OCI-LY7 (cell line): ENCODE measurements around the gene LAMTOR4. TPM values are rescaled to one million over a fixed set of nuclear protein-coding genes. Genes with fewer than 3 reads are reported as not detected.

Experiments used
- BruUV-seq: library from RNA; stranded (reverse); fragments of 400-500 nt; replicated peaks from 2 replicates; lab custom pipeline; 2021; lab: Mats Ljungman, UMichigan
- CTCF ChIA-PET: fragments of 300-600 bp; sonication (Branson Sonifier 250); formaldehyde crosslinking; loops from one replicate; lab custom pipeline; 2022; ENCODE audit warnings: antibody characterized with exemption; ENCODE audit not compliant: unreplicated experiment; lab: Charles Lee
- POLR2A ChIA-PET: fragments of 300-600 bp; sonication (Branson Sonifier 250); formaldehyde crosslinking; loops from one replicate; lab custom pipeline; 2022; ENCODE audit warnings: antibody characterized with exemption; lab: Charles Lee
- DNase-seq: peaks from one replicate; pipeline ENCODE4 v3.0.0-alpha.2; 2015; ENCODE audit warnings: low spot score
- H2AFZ ChIP-seq: fragments of 200-600 bp; sonication (generic), shearing (Covaris generic); 2 replicates; pipeline ENCODE4 v1.6.1; 2014; ENCODE audit warnings: mild to moderate bottlenecking, antibody characterized with exemption, low read length, moderate library complexity
- H3K27ac ChIP-seq: fragments of 200-600 bp; sonication (generic); 2 replicates; pipeline ENCODE4 v1.5.1; 2014; ENCODE audit warnings: mixed run types, low read depth, mild to moderate bottlenecking, moderate library complexity, low read length, inconsistent platforms; ENCODE audit not compliant: poor library complexity, severe bottlenecking
- H3K36me3 ChIP-seq: fragments of 200-600 bp; sonication (generic); 2 replicates; pipeline ENCODE4 v1.6.1; 2014; ENCODE audit warnings: mild to moderate bottlenecking, antibody characterized with exemption, low read length, moderate library complexity, mixed read lengths; ENCODE audit not compliant: insufficient read depth
- H3K4me1 ChIP-seq: fragments of 200-600 bp; sonication (generic); 2 replicates; pipeline ENCODE4 v1.5.1; 2014; ENCODE audit warnings: mild to moderate bottlenecking, low read length; ENCODE audit not compliant: insufficient read depth, poor library complexity, severe bottlenecking
- H3K4me2 ChIP-seq: fragments of 200-600 bp; sonication (generic); 2 replicates; pipeline ENCODE4 v1.6.1; 2014; ENCODE audit warnings: mild to moderate bottlenecking, low read length
- H3K4me3 ChIP-seq: fragments of 200-600 bp; sonication (generic); 2 replicates; pipeline ENCODE4 v1.5.1; 2014; ENCODE audit warnings: mild to moderate bottlenecking, low read depth, low read length; ENCODE audit not compliant: poor library complexity, severe bottlenecking
- H3K79me2 ChIP-seq: fragments of 200-600 bp; sonication (generic); 2 replicates; pipeline ENCODE4 v1.6.1; 2016; ENCODE audit warnings: low read depth, mild to moderate bottlenecking, low read length, moderate library complexity, mixed read lengths; ENCODE audit not compliant: insufficient read depth
- H3K9me2 ChIP-seq: fragments of 200-600 bp; sonication (generic); 2 replicates; pipeline ENCODE4 v1.6.1; 2016; ENCODE audit warnings: mild to moderate bottlenecking, low read length, mixed read lengths; ENCODE audit not compliant: insufficient read depth
- H3K9me3 ChIP-seq: fragments of 200-600 bp; sonication (generic); 2 replicates; pipeline ENCODE4 v1.6.1; 2014; ENCODE audit warnings: mild to moderate bottlenecking, mixed run types, low read length, mixed read lengths
- H4K20me1 ChIP-seq: fragments of 200-600 bp; sonication (generic); 2 replicates; pipeline ENCODE4 v1.6.1; 2014; ENCODE audit warnings: mild to moderate bottlenecking, antibody characterized with exemption, low read length, moderate library complexity, mixed read lengths; ENCODE audit not compliant: insufficient read depth
- CTCF ChIP-seq: fragments of 200-600 bp; sonication (generic); conservative IDR thresholded peaks from 2 replicates; pipeline ENCODE4 v1.5.1; 2014; ENCODE audit warnings: mild to moderate bottlenecking, antibody characterized with exemption, low read length, moderate library complexity, mixed read lengths
- EZH2phosphoT487 ChIP-seq: fragments of 200-600 bp; sonication (generic); IDR thresholded peaks from 2 replicates; pipeline ENCODE4 v1.6.1; 2018; ENCODE audit warnings: low read depth, borderline replicate concordance, mild to moderate bottlenecking, mixed run types, antibody characterized with exemption, low read length, moderate library complexity, mixed read lengths
- intact Hi-C: fragments of 100-400 bp; cut with micrococcal nuclease; formaldehyde crosslinking; loops from one replicate; pipeline ENCODE4 v1.10.0; 2022; ENCODE audit not compliant: unreplicated experiment
- total RNA-seq, 2 experiments: library from RNA; depleted of rRNA in 1 of 2; stranded (reverse); fragments of >200 nt in 1 of 2; shearing (Covaris generic) in 1 of 2; gene quantifications; 2 replicates each; pipeline ENCODE4 v1.2.3, GENCODE V29; 2014 to 2022

Gene LAMTOR4
- total RNA-seq, 2 experiments from 2014 or later = 237 to 243 TPM

GRCh38 chr7:100157069-100157333, 8.3 kb downstream of the LAMTOR4 start:
- peak overlapping the region; percentile 93 for H3K4me3 ChIP-seq
- intact Hi-C loops = loop anchor here (5.0 kb wide), 1 partner anchor 60 kb away; the partner anchor contains the start of gene PVRIG
- DNase-seq = no peak
- H3K9me2 ChIP-seq = no peaks in the 10 kb centered on the region
- H3K4me1 ChIP-seq = peaks cover 47% of the 10 kb centered on the region
- peaks cover 10% of the 10 kb centered on the region; the same call in 1 of the 2 replicates for H4K20me1 ChIP-seq
- BruUV-seq = no TSS peak
- POLR2A ChIA-PET = interaction anchor here (0.5 to 2.0 kb wide), 5 partner anchors 9 to 1741 kb away, joined by 3 to 7 read pairs (median 3); partner anchors contain the start of gene LAMTOR4
- CTCF ChIA-PET = interaction anchor here (1.1 kb wide), 1 partner anchor 32 kb away, joined by 3 read pairs; no protein-coding TSS in a partner anchor
- peak overlapping the region; percentile 62 for H3K27ac ChIP-seq
- H3K4me2 ChIP-seq = peak overlapping the region; percentile 98
- H3K79me2 ChIP-seq = peaks cover 23% of the 10 kb centered on the region; the same call in 1 of the 2 replicates
- H2AFZ ChIP-seq = no peak overlapping the region
- TF ChIP-seq CTCF = no peak
- no peak for TF ChIP-seq EZH2phosphoT487
- H3K9me3 ChIP-seq = no peaks in the 10 kb centered on the region
- H3K36me3 ChIP-seq = peaks cover 56% of the 10 kb centered on the region

GRCh38 chr7:100157334-100158228, 8.9 kb downstream of the LAMTOR4 start:
- H3K4me1 ChIP-seq = peaks cover 42% of the 10 kb centered on the region
- no peaks in the 10 kb centered on the region for H3K9me3 ChIP-seq
- H3K79me2 ChIP-seq = peaks cover 17% of the 10 kb centered on the region; the same call in 1 of the 2 replicates
- H3K4me3 ChIP-seq = peak overlapping the region; percentile 93
- no peaks in the 10 kb centered on the region for H3K9me2 ChIP-seq
- peak; percentile 45 for DNase-seq
- intact Hi-C loops = loop anchor here (1.0 to 5.0 kb wide), 2 partner anchors 8 to 60 kb away; partner anchors contain the start of gene PVRIG
- H3K27ac ChIP-seq = peak overlapping the region; percentile 62
- TF ChIP-seq EZH2phosphoT487 (no peak), CTCF (peak; percentile 55)
- BruUV-seq = no TSS peak
- H3K4me2 ChIP-seq = peak overlapping the region; percentile 98
- peaks cover 50% of the 10 kb centered on the region for H3K36me3 ChIP-seq
- no peak overlapping the region for H2AFZ ChIP-seq
- peaks cover 10% of the 10 kb centered on the region; the same call in 1 of the 2 replicates for H4K20me1 ChIP-seq
- ChIA-PET CTCF (interaction anchor here (1.1 kb wide), 1 partner anchor 32 kb away, joined by 3 read pairs; no protein-coding TSS in a partner anchor), POLR2A (interaction anchor here (0.5 to 2.0 kb wide), 5 partner anchors 9 to 1741 kb away, joined by 3 to 7 read pairs (median 3); partner anchors contain the start of gene LAMTOR4)
